Measurements from ENCODE around the gene CARD19.

- TF ChIP-seq CTCF (IDR thresholded peaks at IDR 0.05) (no peak), EP300 (IDR thresholded peaks at IDR 0.05) (no peak), POLR2AphosphoS5 (IDR thresholded peaks at IDR 0.05) (no peak), POLR2A (IDR thresholded peaks at IDR 0.05; ENCODE audit: low read depth) (no peak)
Observed at GRCh38 chr9:93052791-93053540, 43.1 kb upstream of the CARD19 start.

All from esophagus muscularis mucosa (tissue), 4 donors.